ENCODE data around the gene SPEF2.
"Not testable (repeated sequence)": the region's sequence is repeated elsewhere in the genome, so short reads cannot be mapped to it uniquely, and the experiment has no call there.

Gene SPEF2

DNA sequence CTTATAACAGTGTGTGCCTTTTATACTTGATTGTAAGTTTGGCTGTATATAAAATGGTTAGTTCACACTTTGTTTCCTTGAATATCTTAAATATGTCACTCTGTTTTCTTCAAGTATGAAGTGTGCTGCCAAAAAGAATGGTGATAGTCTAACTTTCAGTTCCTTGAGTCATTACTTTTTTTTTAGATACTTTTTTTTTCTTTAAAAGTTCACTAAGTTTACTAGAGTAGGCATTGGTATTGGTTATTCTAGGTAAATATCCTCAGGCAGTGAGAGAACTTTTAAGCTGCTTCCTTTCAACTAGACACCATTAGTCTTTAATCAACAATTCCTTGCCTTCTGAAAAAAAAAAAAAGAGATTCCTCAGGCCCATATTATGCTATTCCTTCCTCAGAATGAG is 41.9 kb downstream of the SPEF2 start:
- no peak for DNase-seq (ENCODE audit: low read depth)

- no peak for DNase-seq (ENCODE audit: low read depth)
Observed at GRCh38 chr5:35660451-35660850, 42.8 kb downstream of the SPEF2 start.

DNA sequence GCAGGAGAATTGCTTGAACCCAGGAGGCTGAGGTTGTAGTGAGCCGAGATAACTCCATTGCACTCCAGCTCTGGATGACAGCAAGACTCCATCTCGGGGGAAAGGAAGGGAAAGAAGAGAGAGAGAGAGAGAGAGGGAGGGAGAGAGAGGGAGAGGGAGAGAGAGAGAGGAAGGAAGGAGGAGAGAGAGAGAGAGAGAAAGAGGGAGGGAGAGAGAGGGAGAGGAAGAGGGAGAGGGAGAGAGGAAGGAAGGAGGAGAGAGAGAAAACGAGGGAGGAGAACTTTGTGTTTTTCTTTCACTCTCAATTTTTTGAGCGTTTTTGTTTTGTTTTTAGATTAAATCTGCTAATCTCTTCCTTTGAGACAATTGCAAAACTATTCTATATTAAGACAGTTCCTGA is 46.9 kb downstream of the SPEF2 start:
- no peak for DNase-seq (ENCODE audit: low read depth)

GRCh38 chr5:35665096-35665495 is 47.4 kb downstream of the SPEF2 start:
- no peak for DNase-seq (ENCODE audit: low read depth)

DNA sequence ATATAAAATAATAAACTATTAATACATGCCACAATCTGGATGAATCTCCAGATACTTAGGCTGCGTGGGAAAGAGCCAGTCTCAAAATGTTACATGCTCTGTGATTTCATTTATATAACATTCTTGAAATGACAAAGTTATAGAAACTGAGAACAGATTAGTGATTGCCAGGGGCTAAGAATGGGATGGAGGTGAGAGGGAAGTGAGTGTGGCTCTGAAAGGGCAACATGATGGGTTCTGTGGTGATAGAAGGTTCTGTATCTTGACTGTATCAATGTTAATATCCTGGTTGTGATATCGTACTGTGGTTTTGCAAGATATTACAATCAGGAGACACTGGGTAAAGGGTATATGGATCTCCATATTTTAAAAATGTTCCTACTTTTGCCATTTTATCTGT is 50.7 kb downstream of the SPEF2 start:
- DNase-seq (ENCODE audit: low read depth) = no peak

DNA sequence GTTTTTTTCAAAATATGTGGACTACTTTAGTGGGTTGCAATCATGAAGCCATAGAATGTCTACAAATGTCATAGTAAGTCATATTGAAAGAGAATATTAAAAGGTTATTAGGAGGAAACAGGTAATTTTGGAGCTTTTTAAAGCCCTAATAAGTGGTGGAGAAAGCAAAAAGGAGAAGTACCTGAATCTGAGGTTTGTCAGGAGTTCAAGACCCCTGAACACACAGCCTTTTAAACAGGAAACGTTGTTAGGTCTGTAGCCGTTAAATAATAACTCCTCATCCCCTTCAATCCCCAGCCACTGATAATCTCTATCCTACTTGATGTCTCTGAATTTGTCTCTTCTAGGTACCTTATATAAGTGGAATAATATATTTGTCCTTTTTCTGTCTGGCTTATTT is 51.1 kb downstream of the SPEF2 start:
- DNase-seq (ENCODE audit: low read depth) = no peak

DNA sequence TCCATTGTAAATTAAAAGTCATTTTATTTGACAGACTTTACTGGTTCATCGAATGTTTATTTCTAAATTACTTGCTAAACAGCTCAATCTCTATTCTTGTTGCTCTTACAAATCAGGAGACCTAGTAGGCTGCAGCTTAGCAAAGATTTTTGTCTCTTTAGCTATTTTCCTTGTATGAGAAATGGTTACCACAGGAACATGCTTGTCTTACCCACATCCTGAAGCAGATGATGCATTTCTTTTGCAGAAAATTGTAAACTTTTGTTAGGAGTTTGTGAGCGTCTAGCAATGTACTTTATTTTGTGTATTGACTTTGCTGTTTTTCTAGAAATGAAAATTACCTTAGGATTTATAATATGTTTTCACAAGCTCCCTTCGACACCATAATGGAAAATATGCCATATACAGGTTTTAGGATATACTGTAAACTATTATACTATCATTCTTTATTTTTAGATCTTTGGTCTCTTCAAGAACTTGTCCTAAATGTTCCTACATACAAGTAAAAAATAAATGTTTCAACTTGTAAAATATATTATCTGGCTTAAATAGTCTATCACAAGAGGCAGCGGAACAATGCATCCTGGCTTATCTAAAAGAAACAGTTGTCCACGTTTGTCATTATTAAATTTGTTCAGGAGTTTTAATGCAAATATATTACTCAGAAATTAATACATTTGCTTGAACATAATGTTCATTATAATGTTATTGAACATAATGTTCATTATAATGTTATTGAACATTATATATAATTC is 54.1 kb downstream of the SPEF2 start:
- no peak for DNase-seq (ENCODE audit: low read depth)

- DNase-seq (ENCODE audit: low read depth) = not testable (repeated sequence)
Observed at GRCh38 chr5:35672296-35672655, 54.6 kb downstream of the SPEF2 start.

DNA sequence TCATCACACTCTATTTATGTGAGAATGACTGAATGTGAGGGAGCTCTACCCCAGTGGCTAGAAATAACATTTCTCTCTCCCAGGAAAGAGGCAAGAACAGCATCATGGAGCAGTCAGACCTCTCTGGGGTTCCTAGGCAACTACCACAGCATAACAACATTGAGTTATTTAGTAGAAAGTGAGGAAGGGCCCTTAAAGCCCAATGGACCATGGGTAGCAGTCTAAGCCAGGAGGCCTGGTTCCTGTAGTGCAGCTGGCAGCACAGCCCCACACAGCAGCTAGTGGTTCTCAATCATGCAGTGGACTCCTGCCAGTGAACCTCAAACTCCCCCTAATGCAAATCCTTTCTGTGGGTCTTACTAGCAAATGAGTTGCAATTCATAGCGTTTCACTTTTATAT is 55.3 kb downstream of the SPEF2 start:
- no peak for DNase-seq (ENCODE audit: low read depth)

- DNase-seq (ENCODE audit: low read depth) = no peak
Observed at GRCh38 chr5:35674049-35674448, 56.4 kb downstream of the SPEF2 start.

DNA sequence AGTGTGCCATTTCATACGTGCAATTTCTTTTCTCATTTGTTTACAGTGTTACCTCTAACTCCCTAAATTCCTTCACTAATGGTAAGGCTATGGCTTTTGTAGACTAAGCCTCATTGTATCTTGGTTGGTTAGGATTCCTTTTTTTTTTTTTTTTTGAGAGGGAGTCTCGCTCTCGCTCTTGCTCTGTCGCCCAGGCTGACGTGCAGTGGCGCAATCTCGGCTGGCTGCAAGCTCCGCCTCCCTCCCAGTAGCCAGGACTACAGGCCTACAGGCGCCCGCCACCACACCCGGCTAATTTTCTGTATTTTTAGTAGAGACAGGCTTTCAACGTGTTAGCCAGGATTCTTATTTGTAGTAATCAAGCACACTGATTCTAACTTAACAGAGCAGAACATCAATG is 57.7 kb downstream of the SPEF2 start:
- no peak for DNase-seq (ENCODE audit: low read depth)

DNA sequence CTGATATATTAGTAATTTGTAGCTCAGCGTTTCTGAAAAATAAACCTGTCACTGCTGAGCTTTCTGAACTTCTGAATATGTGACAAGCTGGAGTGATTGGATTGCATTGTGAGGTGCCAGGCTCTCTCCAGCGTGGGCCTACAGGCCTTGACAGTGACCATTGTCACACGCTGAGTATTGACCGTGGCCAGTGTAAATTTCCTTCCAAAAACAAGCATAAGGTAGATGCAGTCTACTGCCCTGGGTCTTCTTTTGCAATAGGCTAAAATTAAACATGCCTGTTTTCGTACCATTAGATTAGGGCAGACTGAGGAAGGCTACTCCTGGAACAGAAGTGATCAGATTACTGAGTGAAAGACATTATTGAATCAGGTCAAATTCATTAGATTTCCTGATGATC is 60.2 kb downstream of the SPEF2 start:
- DNase-seq (ENCODE audit: low read depth) = no peak

DNA sequence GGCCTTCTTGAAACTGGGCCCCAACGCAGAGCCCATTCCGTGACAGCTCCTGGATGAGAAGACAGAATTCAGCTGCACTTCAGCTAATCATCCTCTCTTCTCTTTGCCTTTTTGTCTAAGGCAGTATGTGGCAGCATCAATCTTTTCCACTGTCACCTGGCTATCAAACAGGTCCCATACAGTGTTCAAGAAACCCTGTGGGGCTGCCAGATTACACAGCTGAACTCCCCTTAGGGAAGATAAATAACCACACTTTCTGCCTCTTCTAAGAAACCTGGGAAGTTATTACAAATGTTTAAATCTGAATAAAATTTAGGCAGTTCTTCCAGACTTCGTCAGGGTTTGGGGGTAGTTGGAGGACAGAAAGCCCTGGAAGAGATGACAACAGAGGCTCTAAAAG is 61.0 kb downstream of the SPEF2 start:
- DNase-seq (ENCODE audit: low read depth) = no peak

GRCh38 chr5:35679357-35679756 is 61.7 kb downstream of the SPEF2 start:
- no peak for DNase-seq (ENCODE audit: low read depth)

DNA sequence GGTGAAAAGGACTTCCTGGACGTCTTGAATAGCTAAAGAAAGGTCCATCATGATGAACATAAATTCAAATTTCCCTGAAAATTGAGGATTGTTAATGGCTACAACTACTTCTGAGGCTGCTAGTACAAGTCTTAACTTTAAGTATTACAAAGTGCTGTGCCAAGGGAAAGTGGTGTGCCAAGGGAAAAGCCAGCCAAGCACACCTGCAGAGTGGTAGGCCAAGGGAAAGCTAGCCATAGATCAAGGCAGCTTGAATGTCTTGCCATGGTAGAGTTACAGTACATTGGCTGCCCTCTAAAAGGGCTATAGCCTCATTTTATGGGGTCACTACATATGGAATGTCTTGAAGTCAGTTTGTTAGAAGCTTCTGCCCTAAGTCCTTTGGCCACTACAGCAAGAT is 64.2 kb downstream of the SPEF2 start:
- no peak for DNase-seq (ENCODE audit: low read depth)

GRCh38 chr5:35683466-35683865 is 65.8 kb downstream of the SPEF2 start:
- DNase-seq (ENCODE audit: low read depth) = no peak

DNA sequence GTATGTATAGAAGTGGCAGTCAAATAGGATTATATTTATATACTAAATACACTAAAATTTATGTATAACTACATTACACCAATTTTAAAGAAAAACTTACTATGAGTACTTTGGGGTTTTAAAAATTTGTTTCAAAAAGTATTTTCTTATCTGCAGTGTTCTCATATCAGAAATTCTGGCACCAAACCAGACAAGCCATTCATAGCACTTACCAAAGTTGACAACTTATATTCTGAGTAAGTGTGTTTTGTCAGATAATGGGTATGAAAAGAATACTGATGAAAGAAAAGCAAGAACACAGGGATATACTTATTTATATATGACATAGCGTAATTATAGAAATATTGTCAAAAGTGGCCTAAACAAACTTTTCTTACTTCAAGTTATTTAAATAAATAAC is 67.5 kb downstream of the SPEF2 start:
- no peak for DNase-seq (ENCODE audit: low read depth)

GRCh38 chr5:35687961-35688360 is 70.3 kb downstream of the SPEF2 start:
- DNase-seq (ENCODE audit: low read depth) = no peak

DNA sequence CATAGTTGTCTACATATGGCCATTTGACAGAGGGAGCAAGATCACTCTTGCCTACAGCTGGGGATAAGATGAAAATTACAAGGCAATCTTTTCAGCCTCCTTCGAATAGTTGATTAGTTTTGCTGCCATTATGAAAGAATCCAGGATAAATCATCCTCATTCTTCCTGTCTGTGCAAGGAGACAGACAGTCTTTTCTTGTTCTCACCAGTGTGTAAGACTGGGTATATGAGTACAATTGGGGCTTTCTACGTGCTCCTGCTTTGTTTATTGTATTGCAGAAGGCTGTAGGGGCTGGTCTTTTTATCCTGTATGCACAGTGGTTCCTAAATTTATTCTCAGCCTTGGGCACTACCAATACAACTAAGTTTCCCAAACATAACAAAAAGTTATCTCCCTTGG is 76.8 kb downstream of the SPEF2 start:
- no peak for DNase-seq (ENCODE audit: low read depth)

DNA sequence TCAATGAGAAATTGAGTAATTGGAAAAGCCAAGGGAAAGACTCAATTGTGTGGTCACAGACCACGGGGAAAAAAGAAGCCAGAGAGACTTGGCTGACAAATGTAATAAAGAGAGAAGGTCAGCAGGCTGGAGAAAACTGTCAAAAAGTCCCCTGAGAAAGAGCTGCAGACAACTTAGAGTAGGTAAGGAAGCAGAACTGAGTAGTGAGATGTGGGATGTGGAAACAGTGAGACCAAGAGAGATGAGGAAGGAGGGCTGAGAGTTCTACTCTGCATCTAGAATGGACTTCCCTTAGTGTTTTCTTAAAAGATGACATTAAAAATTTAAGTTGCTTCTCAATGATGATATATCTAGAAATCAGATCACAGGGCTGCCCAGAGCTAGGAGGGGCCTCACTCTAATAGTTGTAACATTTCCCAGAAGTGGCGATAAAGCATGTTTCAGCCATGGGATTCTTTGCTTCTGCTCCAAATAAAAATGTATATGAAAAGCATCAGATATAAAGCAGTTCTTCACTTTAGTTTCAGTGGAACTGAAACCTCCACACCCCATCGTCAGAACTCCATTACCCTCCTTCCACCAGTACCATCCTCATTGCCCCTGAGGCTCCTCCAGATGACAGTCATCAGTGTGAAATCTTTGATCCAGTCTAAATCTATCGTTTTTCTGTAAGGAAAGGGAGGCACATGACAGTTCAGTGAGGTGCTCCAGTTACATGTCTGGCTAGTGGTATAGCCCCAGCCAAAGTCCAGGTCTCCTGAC is 80.6 kb downstream of the SPEF2 start:
- no peak for DNase-seq (ENCODE audit: low read depth)

- DNase-seq (ENCODE audit: low read depth) = no peak
Observed at GRCh38 chr5:35707659-35708058, 90.0 kb downstream of the SPEF2 start.

DNA sequence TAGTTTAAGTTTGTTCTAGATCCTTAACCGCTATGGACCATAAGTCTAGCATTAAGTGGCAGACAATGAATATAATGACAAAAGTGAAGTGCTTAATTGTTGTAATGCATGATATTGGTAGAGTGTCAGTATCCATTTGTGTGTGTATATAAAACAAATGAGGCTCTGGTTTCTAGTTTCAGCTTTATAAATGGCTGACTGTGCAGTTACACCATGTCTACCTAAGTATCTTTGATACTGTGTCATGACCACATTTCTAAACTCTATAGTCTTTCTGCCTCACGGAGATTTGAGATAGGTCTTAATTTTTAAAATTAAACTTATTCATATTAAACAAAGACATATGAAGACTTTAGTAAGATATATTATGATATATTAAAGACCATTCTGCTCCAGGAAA is 92.0 kb downstream of the SPEF2 start:
- no peak for DNase-seq (ENCODE audit: low read depth)

DNA sequence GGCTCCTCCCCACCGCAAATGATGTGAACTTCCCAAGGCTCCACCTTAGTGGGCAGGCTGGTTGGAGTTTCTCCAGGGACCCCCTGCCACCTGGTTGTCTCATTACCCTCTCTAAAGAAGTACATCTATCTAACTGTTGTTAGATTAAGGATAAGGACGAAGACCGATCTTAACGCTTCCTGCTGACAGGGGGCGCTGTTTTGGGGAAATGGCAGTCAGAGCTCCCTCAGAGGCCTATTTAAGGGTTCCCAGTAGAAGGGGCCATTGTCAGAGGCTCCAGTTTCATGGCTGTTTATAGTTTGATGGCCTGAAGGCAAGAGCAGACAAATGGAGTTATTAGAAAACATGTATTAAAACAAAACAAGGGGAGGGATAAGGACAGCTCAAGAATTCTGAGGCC is 100.1 kb downstream of the SPEF2 start:
- DNase-seq (ENCODE audit: low read depth) = no peak

DNA sequence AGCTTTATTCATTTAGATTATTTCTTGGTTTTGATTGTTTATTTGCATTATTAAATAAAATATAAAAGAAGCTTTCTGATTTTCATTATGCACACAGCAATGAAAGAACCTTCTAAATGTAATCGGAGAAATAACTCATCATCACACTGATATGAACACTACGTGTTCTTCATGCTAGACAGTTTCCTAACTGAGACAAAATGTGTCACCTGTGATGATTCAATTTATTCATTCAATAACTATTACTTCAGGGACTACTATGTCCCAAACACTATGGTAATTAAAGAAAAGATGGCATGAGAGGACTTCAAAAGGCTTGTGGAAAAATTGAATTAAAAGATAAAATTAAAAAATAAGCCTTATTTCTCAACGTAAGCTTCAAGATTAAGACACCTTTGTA is 118.1 kb downstream of the SPEF2 start:
- no peak for DNase-seq (ENCODE audit: low read depth)

Measured in HS-5 (cell line).